ENCODE data around the gene SIPA1L2.

Gene SIPA1L2

DNA sequence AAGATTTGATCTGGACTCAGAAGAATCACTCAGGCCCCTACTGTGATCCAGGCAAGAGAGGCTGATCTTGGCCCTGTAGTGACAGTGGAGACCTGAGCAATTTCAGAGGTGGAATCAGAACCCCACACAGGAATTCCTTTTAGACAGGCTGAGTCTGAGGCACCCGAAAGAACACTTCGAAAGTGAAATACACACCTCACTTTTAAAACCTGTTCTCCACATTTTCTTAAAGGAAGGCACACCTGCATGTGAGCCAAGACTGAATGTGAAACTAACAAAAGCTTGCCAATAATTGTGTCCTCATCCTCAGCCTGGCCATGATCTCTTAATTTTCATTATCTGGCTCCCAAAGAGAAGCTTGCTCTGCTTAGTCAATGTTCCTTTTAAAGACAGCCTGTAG, 32.2 kb downstream of the SIPA1L2 start:
- TF ChIP-seq TEAD4 (IDR thresholded peaks at IDR 0.05) (no peak), FOXM1 (IDR thresholded peaks at IDR 0.05; ENCODE audit: borderline replicate concordance, low read depth) (no peak), CREB1 (IDR thresholded peaks at IDR 0.05; ENCODE audit: low read depth) (no peak), CEBPB (IDR thresholded peaks at IDR 0.05) (no peak), EGR1 (IDR thresholded peaks at IDR 0.05) (no peak)
- TF ChIP-seq, protein P1, sequence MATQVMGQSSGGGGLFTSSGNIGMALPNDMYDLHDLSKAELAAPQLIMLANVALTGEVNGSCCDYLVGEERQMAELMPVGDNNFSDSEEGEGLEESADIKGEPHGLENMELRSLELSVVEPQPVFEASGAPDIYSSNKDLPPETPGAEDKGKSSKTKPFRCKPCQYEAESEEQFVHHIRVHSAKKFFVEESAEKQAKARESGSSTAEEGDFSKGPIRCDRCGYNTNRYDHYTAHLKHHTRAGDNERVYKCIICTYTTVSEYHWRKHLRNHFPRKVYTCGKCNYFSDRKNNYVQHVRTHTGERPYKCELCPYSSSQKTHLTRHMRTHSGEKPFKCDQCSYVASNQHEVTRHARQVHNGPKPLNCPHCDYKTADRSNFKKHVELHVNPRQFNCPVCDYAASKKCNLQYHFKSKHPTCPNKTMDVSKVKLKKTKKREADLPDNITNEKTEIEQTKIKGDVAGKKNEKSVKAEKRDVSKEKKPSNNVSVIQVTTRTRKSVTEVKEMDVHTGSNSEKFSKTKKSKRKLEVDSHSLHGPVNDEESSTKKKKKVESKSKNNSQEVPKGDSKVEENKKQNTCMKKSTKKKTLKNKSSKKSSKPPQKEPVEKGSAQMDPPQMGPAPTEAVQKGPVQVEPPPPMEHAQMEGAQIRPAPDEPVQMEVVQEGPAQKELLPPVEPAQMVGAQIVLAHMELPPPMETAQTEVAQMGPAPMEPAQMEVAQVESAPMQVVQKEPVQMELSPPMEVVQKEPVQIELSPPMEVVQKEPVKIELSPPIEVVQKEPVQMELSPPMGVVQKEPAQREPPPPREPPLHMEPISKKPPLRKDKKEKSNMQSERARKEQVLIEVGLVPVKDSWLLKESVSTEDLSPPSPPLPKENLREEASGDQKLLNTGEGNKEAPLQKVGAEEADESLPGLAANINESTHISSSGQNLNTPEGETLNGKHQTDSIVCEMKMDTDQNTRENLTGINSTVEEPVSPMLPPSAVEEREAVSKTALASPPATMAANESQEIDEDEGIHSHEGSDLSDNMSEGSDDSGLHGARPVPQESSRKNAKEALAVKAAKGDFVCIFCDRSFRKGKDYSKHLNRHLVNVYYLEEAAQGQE (IDR thresholded peaks at IDR 0.05; ENCODE audit: low read depth): no peak

- TF ChIP-seq TCF12 (IDR thresholded peaks at IDR 0.05; ENCODE audit: low read depth) (no peak), CEBPB (IDR thresholded peaks at IDR 0.05) (no peak), EGR1 (IDR thresholded peaks at IDR 0.05) (no peak), CREB1 (IDR thresholded peaks at IDR 0.05; ENCODE audit: low read depth) (no peak), RAD21 (IDR thresholded peaks at IDR 0.05; ENCODE audit: low read depth) (no peak), ZBTB7A (IDR thresholded peaks at IDR 0.05; ENCODE audit: low read depth) (no peak)
- TF ChIP-seq, protein P1 (IDR thresholded peaks at IDR 0.05; ENCODE audit: low read depth): no peak
Observed at GRCh38 chr1:232596666-232597303, 33.1 kb downstream of the SIPA1L2 start.

GRCh38 chr1:232594768-232595698, 34.9 kb downstream of the SIPA1L2 start:
- TF ChIP-seq EP300 (IDR thresholded peaks at IDR 0.05; ENCODE audit: borderline replicate concordance) (no peak), TCF12 (IDR thresholded peaks at IDR 0.05; ENCODE audit: low read depth) (no peak)

- TF ChIP-seq TAF1 (IDR thresholded peaks at IDR 0.05; ENCODE audit: low read depth) (no peak), TEAD4 (IDR thresholded peaks at IDR 0.05) (no peak), FOXM1 (IDR thresholded peaks at IDR 0.05; ENCODE audit: borderline replicate concordance, low read depth) (no peak), CREB1 (IDR thresholded peaks at IDR 0.05; ENCODE audit: low read depth) (no peak), MAX (IDR thresholded peaks at IDR 0.05) (no peak), YY1 (IDR thresholded peaks at IDR 0.05; ENCODE audit: low read depth) (no peak), EP300 (IDR thresholded peaks at IDR 0.05; ENCODE audit: borderline replicate concordance) (no peak), ZBTB7A (IDR thresholded peaks at IDR 0.05; ENCODE audit: low read depth) (no peak), CEBPB (IDR thresholded peaks at IDR 0.05) (no peak), TCF12 (IDR thresholded peaks at IDR 0.05; ENCODE audit: low read depth) (no peak), NFIC (IDR thresholded peaks at IDR 0.05) (no peak), RAD21 (IDR thresholded peaks at IDR 0.05; ENCODE audit: low read depth) (no peak), EGR1 (IDR thresholded peaks at IDR 0.05) (no peak)
- TF ChIP-seq, protein P2, sequence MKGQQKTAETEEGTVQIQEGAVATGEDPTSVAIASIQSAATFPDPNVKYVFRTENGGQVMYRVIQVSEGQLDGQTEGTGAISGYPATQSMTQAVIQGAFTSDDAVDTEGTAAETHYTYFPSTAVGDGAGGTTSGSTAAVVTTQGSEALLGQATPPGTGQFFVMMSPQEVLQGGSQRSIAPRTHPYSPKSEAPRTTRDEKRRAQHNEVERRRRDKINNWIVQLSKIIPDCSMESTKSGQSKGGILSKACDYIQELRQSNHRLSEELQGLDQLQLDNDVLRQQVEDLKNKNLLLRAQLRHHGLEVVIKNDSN (IDR thresholded peaks at IDR 0.05): no peak
- TF ChIP-seq, protein P1 (IDR thresholded peaks at IDR 0.05; ENCODE audit: low read depth): no peak
Observed at GRCh38 chr1:232593717-232594502, 36.0 kb downstream of the SIPA1L2 start.
